Brain microvascular endothelial cell (primary cell): ENCODE data around the gene SLC41A1.

Experiments used
- DNase-seq: peaks from one replicate; pipeline ENCODE4 v3.0.0-alpha.2; 2020
- H3K27ac ChIP-seq: fragments of 250-450 bp; sonication (Bioruptor Pico); 2 replicates; pipeline ENCODE4 v1.5.1; 2020; ENCODE audit warnings: mild to moderate bottlenecking, moderate library complexity
- H3K27me3 ChIP-seq: fragments of 250-450 bp; sonication (Bioruptor Pico); replicated peaks from 2 replicates; pipeline ENCODE4 v1.5.1; 2020; ENCODE audit warnings: mild to moderate bottlenecking
- H3K36me3 ChIP-seq: fragments of 250-450 bp; sonication (Bioruptor Pico); replicated peaks from 2 replicates; pipeline ENCODE4 v1.5.1; 2020; ENCODE audit warnings: mild to moderate bottlenecking
- H3K4me3 ChIP-seq: 2 replicates; pipeline ENCODE4 v1.5.1; 2011; ENCODE audit warnings: low read depth, mild to moderate bottlenecking, control low read depth, low read length, moderate library complexity
- CTCF ChIP-seq: IDR thresholded peaks from 2 replicates; pipeline ENCODE4 v1.5.1; 2011; ENCODE audit warnings: low read depth, mild to moderate bottlenecking, moderate library complexity, low read length, control low read depth, inconsistent platforms; ENCODE audit errors: missing control alignments
- in situ Hi-C: cut with HindIII; loops from 2 replicates; pipeline ENCODE4 v1.10.0; 2017; ENCODE audit warnings: low sequenced_read_pairs, low pct_ligation_motif_present

SLC41A1 gene

GRCh38 chr1:205813755-205814058, 709 bp upstream of the SLC41A1 start:
- peak overlapping the region; percentile 77 for H3K4me3 ChIP-seq
- peaks cover 6% of the 10 kb centered on the region for H3K36me3 ChIP-seq
- no peak for TF ChIP-seq CTCF
- no peak for DNase-seq
- H3K27ac ChIP-seq: no peak overlapping the region
- no peaks in the 10 kb centered on the region for H3K27me3 ChIP-seq
- in situ Hi-C loops: no loop called here

GRCh38 chr1:205812271-205812877, 624 bp downstream of the SLC41A1 start:
- in situ Hi-C loops: no loop called here
- peaks cover 6% of the 10 kb centered on the region for H3K36me3 ChIP-seq
- no peaks in the 10 kb centered on the region for H3K27me3 ChIP-seq
- TF ChIP-seq CTCF: no peak
- H3K4me3 ChIP-seq: peak overlapping the region; percentile 77
- no peak overlapping the region for H3K27ac ChIP-seq
- DNase-seq: no peak

GRCh38 chr1:205811660-205812059, 1.3 kb downstream of the SLC41A1 start:
- no peak for TF ChIP-seq CTCF
- Histone ChIP-seq H3K36me3 (peaks cover 6% of the 10 kb centered on the region), H3K4me3 (no peak overlapping the region), H3K27me3 (no peaks in the 10 kb centered on the region), H3K27ac (no peak overlapping the region)
- DNase-seq: peak; percentile 5
- in situ Hi-C loops: no loop called here

GRCh38 chr1:205810448-205811157, 2.4 kb downstream of the SLC41A1 start:
- peaks cover 6% of the 10 kb centered on the region for H3K36me3 ChIP-seq
- DNase-seq: peak; percentile 33
- no peaks in the 10 kb centered on the region for H3K27me3 ChIP-seq
- peak; percentile 70 for TF ChIP-seq CTCF
- no peak overlapping the region for H3K4me3 ChIP-seq
- H3K27ac ChIP-seq: no peak overlapping the region
- in situ Hi-C loops: no loop called here

- Histone ChIP-seq H3K4me3 (no peak overlapping the region), H3K27me3 (no peaks in the 10 kb centered on the region), H3K36me3 (peaks cover 6% of the 10 kb centered on the region), H3K27ac (no peak overlapping the region)
- no peak for TF ChIP-seq CTCF
- in situ Hi-C loops: no loop called here
- DNase-seq: no peak
These were observed 3.1 kb downstream of the SLC41A1 start for GRCh38 chr1:205809942-205810345.

- H3K36me3 ChIP-seq: peaks cover 6% of the 10 kb centered on the region
- no peak for TF ChIP-seq CTCF
- DNase-seq: no peak
- H3K27me3 ChIP-seq: no peaks in the 10 kb centered on the region
- in situ Hi-C loops: no loop called here
- no peak overlapping the region for H3K4me3 ChIP-seq
- H3K27ac ChIP-seq: no peak overlapping the region
These were observed 3.5 kb downstream of the SLC41A1 start for GRCh38 chr1:205809469-205809868.
